ENCODE measurements around the gene CMTM8. TPM values are rescaled to one million over a fixed set of nuclear protein-coding genes. Genes with fewer than 3 reads are reported as not detected.
"Not testable (repeated sequence)": the region's sequence is repeated elsewhere in the genome, so short reads cannot be mapped to it uniquely, and the experiment has no call there.

Gene CMTM8
- total RNA-seq, 1 experiment from 2014 or later, result not detected

- Histone ChIP-seq H3K4me3 (no peak overlapping the region), H3K9me3 (replicated peaks) (no peaks in the 10 kb centered on the region), H3K27me3 (replicated peaks) (peaks cover 6% of the 10 kb centered on the region; the same call in 1 of the 2 replicates), H3K36me3 (no peaks in the 10 kb centered on the region), H3K4me1 (replicated peaks) (no peaks in the 10 kb centered on the region), H3K27ac (no peak overlapping the region)
- no peak for DNase-seq (ENCODE audit: low read depth in 1 of 2, low spot score in 2 of 2)
Observed at GRCh38 chr3:32383136-32383711, 144.7 kb downstream of the CMTM8 start.

- peaks cover 4% of the 10 kb centered on the region; the same call in 1 of the 2 replicates for H3K27me3 ChIP-seq (replicated peaks)
- no peaks in the 10 kb centered on the region for H3K4me1 ChIP-seq (replicated peaks)
- H3K9me3 ChIP-seq (replicated peaks), result no peaks in the 10 kb centered on the region
- no peaks in the 10 kb centered on the region for H3K36me3 ChIP-seq
- no peak overlapping the region for H3K4me3 ChIP-seq
- no peak overlapping the region for H3K27ac ChIP-seq
- DNase-seq (ENCODE audit: low read depth in 1 of 2, low spot score in 2 of 2), result no peak
Observed at GRCh38 chr3:32384938-32385337, 146.5 kb downstream of the CMTM8 start.

GRCh38 chr3:32387512-32387911 is 149.0 kb downstream of the CMTM8 start:
- Histone ChIP-seq H3K9me3 (replicated peaks) (no peaks in the 10 kb centered on the region), H3K4me1 (replicated peaks) (peaks cover 9% of the 10 kb centered on the region), H3K27ac (no peak overlapping the region), H3K36me3 (no peaks in the 10 kb centered on the region), H3K4me3 (no peak overlapping the region), H3K27me3 (replicated peaks) (no peaks in the 10 kb centered on the region)
- DNase-seq (ENCODE audit: low read depth in 1 of 2, low spot score in 2 of 2), result no peak

GRCh38 chr3:32389577-32389976 is 151.1 kb downstream of the CMTM8 start:
- DNase-seq (ENCODE audit: low read depth in 1 of 2, low spot score in 2 of 2); H3K27ac ChIP-seq; H3K9me3 ChIP-seq (replicated peaks); H3K4me3 ChIP-seq; H3K27me3 ChIP-seq (replicated peaks); H3K36me3 ChIP-seq: not testable (repeated sequence)
- peaks cover 15% of the 10 kb centered on the region for H3K4me1 ChIP-seq (replicated peaks)

- no peaks in the 10 kb centered on the region for H3K27me3 ChIP-seq (replicated peaks)
- H3K27ac ChIP-seq, result peak within 1 kb of the TSS; percentile 28; the same call in 1 of the 2 replicates
- peak within 1 kb of the TSS; percentile 74 for H3K4me3 ChIP-seq
- peaks cover 15% of the 10 kb centered on the region for H3K4me1 ChIP-seq (replicated peaks)
- DNase-seq (ENCODE audit: low read depth in 1 of 2, low spot score in 2 of 2), result peak; percentile 64 to 66
- H3K36me3 ChIP-seq, result no peaks in the 10 kb centered on the region
- no peaks in the 10 kb centered on the region for H3K9me3 ChIP-seq (replicated peaks)
Observed at GRCh38 chr3:32391643-32392535, 153.4 kb downstream of the CMTM8 start, which contains the start of gene CMTM7. CMTM7 (plus strand) TSS chr3:32391853; CDS start chr3:32391907, 54 bp downstream.

- DNase-seq (ENCODE audit: low read depth in 1 of 2, low spot score in 2 of 2), result peak in 1 of 2 experiments; percentile 47
- H3K9me3 ChIP-seq (replicated peaks), result no peaks in the 10 kb centered on the region
Observed at GRCh38 chr3:32392536-32393302, 154.2 kb downstream of the CMTM8 start.

GRCh38 chr3:32395496-32395895 is 157.0 kb downstream of the CMTM8 start:
- Histone ChIP-seq H3K27ac (no peak overlapping the region), H3K27me3 (replicated peaks) (no peaks in the 10 kb centered on the region), H3K4me3 (no peak overlapping the region), H3K4me1 (replicated peaks) (peaks cover 15% of the 10 kb centered on the region), H3K36me3 (no peaks in the 10 kb centered on the region), H3K9me3 (replicated peaks) (no peaks in the 10 kb centered on the region)
- no peak for DNase-seq (ENCODE audit: low read depth in 1 of 2, low spot score in 2 of 2)

More at GRCh38 chr3:32392536-32393302, 154.2 kb downstream of the CMTM8 start:
- H3K27me3 ChIP-seq (replicated peaks), result no peaks in the 10 kb centered on the region
- no peaks in the 10 kb centered on the region for H3K36me3 ChIP-seq
- peak overlapping the region; percentile 74 for H3K4me3 ChIP-seq
- H3K4me1 ChIP-seq (replicated peaks), result peaks cover 15% of the 10 kb centered on the region
- H3K27ac ChIP-seq, result no peak overlapping the region

GRCh38 chr3:32397941-32398340 is 159.5 kb downstream of the CMTM8 start:
- peaks cover 20% of the 10 kb centered on the region for H3K4me1 ChIP-seq (replicated peaks)
- H3K27me3 ChIP-seq (replicated peaks), result no peaks in the 10 kb centered on the region
- H3K27ac ChIP-seq, result no peak overlapping the region
- no peaks in the 10 kb centered on the region for H3K36me3 ChIP-seq
- no peaks in the 10 kb centered on the region for H3K9me3 ChIP-seq (replicated peaks)
- no peak overlapping the region for H3K4me3 ChIP-seq
- no peak for DNase-seq (ENCODE audit: low read depth in 1 of 2, low spot score in 2 of 2)

GRCh38 chr3:32398531-32398930 is 160.1 kb downstream of the CMTM8 start:
- Histone ChIP-seq H3K4me3 (no peak overlapping the region), H3K9me3 (replicated peaks) (no peaks in the 10 kb centered on the region), H3K36me3 (no peaks in the 10 kb centered on the region), H3K27ac (no peak overlapping the region), H3K27me3 (replicated peaks) (no peaks in the 10 kb centered on the region), H3K4me1 (replicated peaks) (peaks cover 18% of the 10 kb centered on the region)
- DNase-seq (ENCODE audit: low read depth in 1 of 2, low spot score in 2 of 2), result no peak

GRCh38 chr3:32399030-32399620 is 160.6 kb downstream of the CMTM8 start:
- peaks cover 18% of the 10 kb centered on the region for H3K4me1 ChIP-seq (replicated peaks)
- H3K36me3 ChIP-seq, result no peaks in the 10 kb centered on the region
- H3K27me3 ChIP-seq (replicated peaks), result no peaks in the 10 kb centered on the region
- no peak overlapping the region for H3K4me3 ChIP-seq
- no peaks in the 10 kb centered on the region for H3K9me3 ChIP-seq (replicated peaks)
- peak in 1 of 2 experiments; percentile 49 for DNase-seq (ENCODE audit: low read depth in 1 of 2, low spot score in 2 of 2)
- H3K27ac ChIP-seq, result no peak overlapping the region

- H3K36me3 ChIP-seq, result no peaks in the 10 kb centered on the region
- peak overlapping the region; percentile 37 for H3K4me3 ChIP-seq
- no peak for DNase-seq (ENCODE audit: low read depth in 1 of 2, low spot score in 2 of 2)
- peak overlapping the region; percentile 67 for H3K27ac ChIP-seq
- H3K27me3 ChIP-seq (replicated peaks), result no peaks in the 10 kb centered on the region
- H3K4me1 ChIP-seq (replicated peaks), result peaks cover 22% of the 10 kb centered on the region
- H3K9me3 ChIP-seq (replicated peaks), result no peaks in the 10 kb centered on the region
Observed at GRCh38 chr3:32401126-32401525, 162.6 kb downstream of the CMTM8 start.

- peak; percentile 66 for DNase-seq (ENCODE audit: low read depth in 1 of 2, low spot score in 2 of 2)
- no peaks in the 10 kb centered on the region for H3K27me3 ChIP-seq (replicated peaks)
- peak overlapping the region; percentile 37 for H3K4me3 ChIP-seq
- peaks cover 22% of the 10 kb centered on the region for H3K4me1 ChIP-seq (replicated peaks)
- H3K9me3 ChIP-seq (replicated peaks), result no peaks in the 10 kb centered on the region
- H3K36me3 ChIP-seq, result no peaks in the 10 kb centered on the region
- H3K27ac ChIP-seq, result peak overlapping the region; percentile 67
Observed at GRCh38 chr3:32401556-32402081, 163.1 kb downstream of the CMTM8 start.

GRCh38 chr3:32403663-32404062 is 165.2 kb downstream of the CMTM8 start:
- no peaks in the 10 kb centered on the region for H3K9me3 ChIP-seq (replicated peaks)
- peaks cover 22% of the 10 kb centered on the region for H3K4me1 ChIP-seq (replicated peaks)
- H3K4me3 ChIP-seq, result no peak overlapping the region
- DNase-seq (ENCODE audit: low read depth in 1 of 2, low spot score in 2 of 2), result no peak
- no peaks in the 10 kb centered on the region for H3K27me3 ChIP-seq (replicated peaks)
- H3K36me3 ChIP-seq, result no peaks in the 10 kb centered on the region
- no peak overlapping the region for H3K27ac ChIP-seq

Measured in SJSA1 (cell line).